ENCODE data around the gene STK32B. TPM values are rescaled to one million over a fixed set of nuclear protein-coding genes. Genes with fewer than 3 reads are reported as not detected.
A peak's percentile ranks its signal among the peaks of the same experiment; 100 is the strongest.

STK32B gene
- total RNA-seq, 1 donor from 2014 or later: 2.5 TPM

- H3K36me3 Mint-ChIP-seq (ENCODE audit: unreplicated experiment): no peaks in the 10 kb centered on the region
- H3K27ac Mint-ChIP-seq (ENCODE audit: unreplicated experiment): no peak overlapping the region
- H3K9me3 Mint-ChIP-seq (ENCODE audit: unreplicated experiment): peaks cover 4% of the 10 kb centered on the region
- TF ChIP-seq CTCF (IDR thresholded peaks at IDR 0.05; ENCODE audit: partially characterized antibody, unreplicated experiment): peak; percentile 41
- H3K4me1 Mint-ChIP-seq (ENCODE audit: low read depth, unreplicated experiment): peaks cover 11% of the 10 kb centered on the region
- no peak overlapping the region for H3K4me3 Mint-ChIP-seq (ENCODE audit: unreplicated experiment)
- peak; percentile 65 for DNase-seq
- peaks cover 13% of the 10 kb centered on the region for H3K27me3 Mint-ChIP-seq (ENCODE audit: unreplicated experiment)
Measured at GRCh38 chr4:5460106-5460801, 409.0 kb downstream of the STK32B start.

GRCh38 chr4:5461477-5461876 is 410.2 kb downstream of the STK32B start:
- Mint-ChIP-seq H3K27ac (ENCODE audit: unreplicated experiment) (no peak overlapping the region), H3K4me3 (ENCODE audit: unreplicated experiment) (no peak overlapping the region), H3K36me3 (ENCODE audit: unreplicated experiment) (no peaks in the 10 kb centered on the region), H3K27me3 (ENCODE audit: unreplicated experiment) (peaks cover 13% of the 10 kb centered on the region), H3K4me1 (ENCODE audit: low read depth, unreplicated experiment) (peaks cover 11% of the 10 kb centered on the region), H3K9me3 (ENCODE audit: unreplicated experiment) (peaks cover 4% of the 10 kb centered on the region)
- DNase-seq: no peak
- TF ChIP-seq CTCF (IDR thresholded peaks at IDR 0.05; ENCODE audit: partially characterized antibody, unreplicated experiment): no peak

- Mint-ChIP-seq H3K27ac (ENCODE audit: unreplicated experiment) (peak overlapping the region; percentile 15), H3K4me3 (ENCODE audit: unreplicated experiment) (no peak overlapping the region), H3K9me3 (ENCODE audit: unreplicated experiment) (no peaks in the 10 kb centered on the region), H3K4me1 (ENCODE audit: low read depth, unreplicated experiment) (peaks cover 11% of the 10 kb centered on the region), H3K27me3 (ENCODE audit: unreplicated experiment) (peaks cover 13% of the 10 kb centered on the region), H3K36me3 (ENCODE audit: unreplicated experiment) (no peaks in the 10 kb centered on the region)
- no peak for DNase-seq
- TF ChIP-seq CTCF (IDR thresholded peaks at IDR 0.05; ENCODE audit: partially characterized antibody, unreplicated experiment): no peak
Measured at GRCh38 chr4:5462254-5462835, 411.1 kb downstream of the STK32B start.

GRCh38 chr4:5462896-5463295 is 411.6 kb downstream of the STK32B start:
- DNase-seq: no peak
- no peak for TF ChIP-seq CTCF (IDR thresholded peaks at IDR 0.05; ENCODE audit: partially characterized antibody, unreplicated experiment)
- Mint-ChIP-seq H3K27me3 (ENCODE audit: unreplicated experiment) (peaks cover 13% of the 10 kb centered on the region), H3K36me3 (ENCODE audit: unreplicated experiment) (no peaks in the 10 kb centered on the region), H3K9me3 (ENCODE audit: unreplicated experiment) (no peaks in the 10 kb centered on the region), H3K4me1 (ENCODE audit: low read depth, unreplicated experiment) (peaks cover 11% of the 10 kb centered on the region), H3K27ac (ENCODE audit: unreplicated experiment) (no peak overlapping the region), H3K4me3 (ENCODE audit: unreplicated experiment) (no peak overlapping the region)

GRCh38 chr4:5463361-5463760 is 412.1 kb downstream of the STK32B start:
- DNase-seq: no peak
- Mint-ChIP-seq H3K36me3 (ENCODE audit: unreplicated experiment) (no peaks in the 10 kb centered on the region), H3K4me1 (ENCODE audit: low read depth, unreplicated experiment) (peaks cover 11% of the 10 kb centered on the region), H3K27ac (ENCODE audit: unreplicated experiment) (no peak overlapping the region), H3K4me3 (ENCODE audit: unreplicated experiment) (no peak overlapping the region), H3K9me3 (ENCODE audit: unreplicated experiment) (no peaks in the 10 kb centered on the region), H3K27me3 (ENCODE audit: unreplicated experiment) (peaks cover 13% of the 10 kb centered on the region)
- TF ChIP-seq CTCF (IDR thresholded peaks at IDR 0.05; ENCODE audit: partially characterized antibody, unreplicated experiment): no peak

Data from glutamatergic neuron (in vitro differentiated cells).